GM12878 (cell line): ENCODE data around the gene TMEM11. TPM values are rescaled to one million over a fixed set of nuclear protein-coding genes. Genes with fewer than 3 reads are reported as not detected.

Experiments
- ATAC-seq: fragments of 200-7000 bp; cut with Tn5 transposase; 3 replicates; pipeline ENCODE4 v1.9.1; 2020; ENCODE audit warnings: mild to moderate bottlenecking, moderate library complexity
- BruUV-seq: library from RNA; stranded (reverse); fragments of 400-500 nt; replicated peaks from 2 replicates; lab custom pipeline; 2021; lab: Mats Ljungman, UMichigan
- CTCF ChIA-PET: fragments of 300-600 bp; sonication (Branson Sonifier 250); formaldehyde crosslinking; extraction: SDS; loops from one replicate; lab custom pipeline; 2021; ENCODE audit warnings: inconsistent platforms; lab: Yijun Ruan, JAX
- POLR2A ChIA-PET: fragments of 350-600 bp; formaldehyde crosslinking; extraction: SDS; loops from one replicate; lab custom pipeline; 2021; ENCODE audit warnings: inconsistent platforms; lab: Charles Lee
- RAD21 ChIA-PET: fragments of 300-600 bp; sonication (Branson Sonifier 250); formaldehyde crosslinking; loops from one replicate; lab custom pipeline; 2023; ENCODE audit warnings: antibody characterized with exemption; ENCODE audit not compliant: unreplicated experiment; lab: Charles Lee
- SMC1A ChIA-PET: fragments of 300-600 bp; sonication (Branson Sonifier 250); formaldehyde crosslinking; loops from one replicate; lab custom pipeline; 2023; ENCODE audit not compliant: unreplicated experiment, uncharacterized antibody; lab: Charles Lee
- DNase-seq: peaks from one replicate; pipeline ENCODE4 v3.0.0-alpha.2; 2011; ENCODE audit warnings: low read depth, low spot score
- FAIRE-seq: peaks from 3 replicates; lab custom pipeline; 2011; peaks lifted over from hg19 to GRCh38; lab: Jason Lieb, UNC
- H2AFZ ChIP-seq: 2 replicates; pipeline ENCODE4 v1.6.0; 2011; ENCODE audit warnings: low read depth, low read length, control low read depth; ENCODE audit not compliant: control insufficient read depth
- H3K27ac ChIP-seq: 2 replicates; pipeline ENCODE4 v1.5.1; 2011; ENCODE audit warnings: control low read depth; ENCODE audit not compliant: control insufficient read depth, insufficient read depth
- H3K27me3 ChIP-seq, 2 experiments: replicated peaks in 1 of 2; 2 replicates each; pipeline versions ENCODE4 v1.6.0 to v1.6.1; 2011; ENCODE audit warnings: low read length in 1 of 2; ENCODE audit not compliant: control insufficient read depth in 2 of 2, insufficient read depth in 2 of 2
- H3K36me3 ChIP-seq, 2 experiments: 2 replicates each; pipeline ENCODE4 v1.5.1; 2011; ENCODE audit warnings: low read length in 1 of 2; ENCODE audit not compliant: control insufficient read depth in 2 of 2, insufficient read depth in 2 of 2
- H3K4me1 ChIP-seq: 2 replicates; pipeline ENCODE4 v1.6.1; 2011; ENCODE audit warnings: mild to moderate bottlenecking, low read length, moderate library complexity, mixed read lengths; ENCODE audit not compliant: control insufficient read depth, insufficient read depth
- H3K4me2 ChIP-seq: 2 replicates; pipeline ENCODE4 v1.6.0; 2011; ENCODE audit warnings: control low read depth; ENCODE audit not compliant: control insufficient read depth, insufficient read depth
- H3K4me3 ChIP-seq: fragments of 200-600 bp; sonication (generic); 2 replicates; pipeline ENCODE4 v1.5.1; 2016
- H3K79me2 ChIP-seq: 2 replicates; pipeline ENCODE4 v1.6.0; 2011; ENCODE audit warnings: low read length; ENCODE audit not compliant: control insufficient read depth, insufficient read depth
- H3K9ac ChIP-seq: 2 replicates; pipeline ENCODE4 v1.8.0; 2011; ENCODE audit warnings: low read length, control low read depth, mixed read lengths; ENCODE audit not compliant: control insufficient read depth, insufficient read depth
- H3K9me3 ChIP-seq: replicated peaks from 3 replicates; pipeline ENCODE4 v1.5.1; 2011; ENCODE audit warnings: mild to moderate bottlenecking, low read length; ENCODE audit not compliant: control insufficient read depth, insufficient read depth
- H4K20me1 ChIP-seq: 2 replicates; pipeline ENCODE4 v1.6.0; 2011; ENCODE audit not compliant: control insufficient read depth, insufficient read depth
- CHD1 ChIP-seq: IDR thresholded peaks from 2 replicates; pipeline ENCODE4 v1.6.1; 2012; ENCODE audit warnings: low read depth, low read length, improper control_type of control experiment
- CHD4 ChIP-seq: fragments of 200-600 bp; sonication (generic); IDR thresholded peaks from 2 replicates; pipeline ENCODE4 v1.6.1; 2016; ENCODE audit warnings: mild to moderate bottlenecking
- DPF2 ChIP-seq: fragments of 450-650 bp; IDR thresholded peaks from 2 replicates; pipeline ENCODE4 v1.6.1; 2017; ENCODE audit warnings: mild to moderate bottlenecking
- GATAD2B ChIP-seq: fragments of 450-650 bp; conservative IDR thresholded peaks from 2 replicates; pipeline ENCODE4 v1.6.1; 2017; ENCODE audit warnings: low read depth, mild to moderate bottlenecking, moderate library complexity
- HDGF ChIP-seq: fragments of 450-650 bp; IDR thresholded peaks from 2 replicates; pipeline ENCODE4 v1.6.1; 2016; ENCODE audit warnings: antibody characterized with exemption
- IKZF1 ChIP-seq: fragments of 450-650 bp; conservative IDR thresholded peaks from 2 replicates; pipeline ENCODE4 v1.6.1; 2017; ENCODE audit warnings: antibody characterized with exemption, mild to moderate bottlenecking
- USF1 ChIP-seq: IDR thresholded peaks from 2 replicates; pipeline ENCODE4 v1.6.1; 2011; ENCODE audit warnings: borderline replicate concordance, low read depth, mild to moderate bottlenecking, moderate library complexity, mixed read lengths, low read length; ENCODE audit not compliant: insufficient read depth; ENCODE audit errors: extremely low read length
- ZNF274 ChIP-seq: IDR thresholded peaks from one replicate; pipeline ENCODE4 v1.8.0; 2011; ENCODE audit not compliant: insufficient read length, insufficient read depth
- WGBS: methylation state at CpG from one replicate; pipeline ENCODE4 v1.1.6; 2016; ENCODE audit warnings: low lambda C conversion rate; ENCODE audit not compliant: insufficient replicate concordance, insufficient coverage; ENCODE audit errors: missing lambda C conversion rate; 5-methylcytosine and 5-hydroxymethylcytosine counted together
- in situ Hi-C: fragments of 300-500 bp; cut with MboI; formaldehyde crosslinking; loops from 9 replicates; pipeline ENCODE4 v1.14.3; 2018; ENCODE audit warnings: mixed read lengths
- intact Hi-C: fragments of 100-400 bp; cut with micrococcal nuclease; formaldehyde crosslinking; loops from one replicate; pipeline ENCODE4 v1.14.2; 2022; ENCODE audit not compliant: unreplicated experiment
- polyA plus RNA-seq, 11 experiments: library from polyadenylated mRNA; depleted of rRNA in 4 of 11; unstranded in 6 of 11; stranded (reverse) in 5 of 11; fragments of >200 nt; fragmentation: Nextera tagmentation in 4 of 11; fragmentation: Illumina TruSeq in 1 of 11; extraction: Ambion mirVana in 4 of 11; extraction: Trizol in 1 of 11; gene quantifications; 1 replicate in 1 of 11; 2 replicates in 10 of 11; pipeline versions ENCODE4 v1.2.1 to v1.2.3, GENCODE V29; 2011 to 2016; ENCODE audit warnings: inconsistent platforms in 2 of 11, missing spikeins in 2 of 11, low read depth in 1 of 11
- total RNA-seq, 4 experiments: library from RNA; depleted of rRNA in 3 of 4; stranded (reverse); fragments of >200 nt in 3 of 4; fragmentation: Illumina TruSeq in 1 of 4; extraction: Trizol in 1 of 4; gene quantifications; 2 replicates each; pipeline versions ENCODE4 v1.2.1 to v1.2.3, GENCODE V29; 2013 to 2021
- TF ChIP-seq, protein P1 (sequence below): IDR thresholded peaks from 2 replicates; pipeline ENCODE4 v1.6.1; 2011; ENCODE audit warnings: borderline replicate concordance, low read depth, mild to moderate bottlenecking, moderate library complexity, low read length; ENCODE audit not compliant: insufficient read depth, poor library complexity, severe bottlenecking

The TMEM11 gene
- total and polyA plus RNA-seq, 10 of the 15 experiments (the other 5 are each of a cell fraction or from before 2014, with no cell fraction given): 14.4 to 63.4 (median 27.2) TPM

- Histone ChIP-seq H2AFZ (no peak overlapping the region), H3K4me2 (no peak overlapping the region), H3K9me3 (no peaks in the 10 kb centered on the region), H4K20me1 (no peaks in the 10 kb centered on the region; the same call in 1 of the 2 replicates), H3K4me3 (no peak overlapping the region), H3K36me3 (no peaks in the 10 kb centered on the region), H3K4me1 (no peaks in the 10 kb centered on the region), H3K27ac (no peak overlapping the region), H3K79me2 (no peaks in the 10 kb centered on the region), H3K9ac (no peak overlapping the region), H3K27me3 (peaks cover 2% of the 10 kb centered on the region in 2 experiments; a peak in 3 of 4 replicates)
- ChIA-PET POLR2A (no interaction called here), RAD21 (no interaction called here), CTCF (no interaction called here), SMC1A (no interaction called here)
- DNase-seq (no peak), FAIRE-seq (no peak), ATAC-seq (no peak)
- intact Hi-C loops (no loop called here), in situ Hi-C loops (loop anchor here (5.0 kb wide), 1 partner anchor 51 kb away; no protein-coding TSS in a partner anchor)
- WGBS: 10% methylated on average over 3 of the region's 4 CpGs
- BruUV-seq: no TSS peak
- TF ChIP-seq IKZF1: no peak
- no peak for TF ChIP-seq DPF2
- no peak for TF ChIP-seq CHD1
- TF ChIP-seq, protein P1, sequence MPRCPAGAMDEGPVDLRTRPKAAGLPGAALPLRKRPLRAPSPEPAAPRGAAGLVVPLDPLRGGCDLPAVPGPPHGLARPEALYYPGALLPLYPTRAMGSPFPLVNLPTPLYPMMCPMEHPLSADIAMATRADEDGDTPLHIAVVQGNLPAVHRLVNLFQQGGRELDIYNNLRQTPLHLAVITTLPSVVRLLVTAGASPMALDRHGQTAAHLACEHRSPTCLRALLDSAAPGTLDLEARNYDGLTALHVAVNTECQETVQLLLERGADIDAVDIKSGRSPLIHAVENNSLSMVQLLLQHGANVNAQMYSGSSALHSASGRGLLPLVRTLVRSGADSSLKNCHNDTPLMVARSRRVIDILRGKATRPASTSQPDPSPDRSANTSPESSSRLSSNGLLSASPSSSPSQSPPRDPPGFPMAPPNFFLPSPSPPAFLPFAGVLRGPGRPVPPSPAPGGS: no peak
- TF ChIP-seq GATAD2B: no peak
- no peak for TF ChIP-seq USF1
- TF ChIP-seq HDGF: no peak
- TF ChIP-seq CHD4: no peak
- no peak for TF ChIP-seq ZNF274
Observed at GRCh38 chr17:21248500-21248899, 34.5 kb upstream of the TMEM11 start.
